K562 (cell line): ENCODE measurements around the gene SMAD1. TPM values are rescaled to one million over a fixed set of nuclear protein-coding genes. Genes with fewer than 3 reads are reported as not detected.

Experiments used
- ATAC-seq: fragments of 200-7000 bp; cut with Tn5 transposase; 3 replicates; pipeline ENCODE4 v1.9.1; 2020; ENCODE audit warnings: moderate library complexity
- BruUV-seq: library from RNA; stranded (reverse); fragments of 400-500 nt; replicated peaks from 2 replicates; lab custom pipeline; 2021; lab: Mats Ljungman, UMichigan
- CTCF ChIA-PET: fragments of 300-600 bp; formaldehyde crosslinking; extraction: SDS; loops from one replicate; lab custom pipeline; 2021; ENCODE audit warnings: low intra/inter-chr PET ratio; lab: Yijun Ruan, JAX
- POLR2A ChIA-PET: fragments of 300-600, 350-650 bp; sonication (Branson Sonifier 250); formaldehyde crosslinking; extraction: SDS; loops from one replicate; lab custom pipeline; 2021; ENCODE audit warnings: antibody characterized with exemption, inconsistent platforms; lab: Yijun Ruan, JAX
- DNase-seq, 4 experiments: peaks; one replicate each; pipeline versions ENCODE4 v3.0.0 to v3.0.0-alpha.2; 2011 to 2018; ENCODE audit warnings: low spot score in 3 of 4, mixed read lengths in 3 of 4; ENCODE audit errors: extremely low read depth in 1 of 4
- FAIRE-seq: peaks from 2 replicates; lab custom pipeline; 2011; peaks lifted over from hg19 to GRCh38; lab: Jason Lieb, UNC
- H2AFZ ChIP-seq: 2 replicates; pipeline ENCODE4 v1.6.0; 2011; ENCODE audit warnings: low read depth, low read length, control low read depth, inconsistent platforms
- H3K27ac ChIP-seq: fragments of 200-600 bp; 3 replicates; pipeline ENCODE4 v1.8.0; 2011; ENCODE audit warnings: low read depth, mild to moderate bottlenecking, control low read depth, inconsistent platforms, low read length, moderate library complexity, mixed read lengths; ENCODE audit errors: extremely low read depth
- H3K27me3 ChIP-seq, 2 experiments: fragments of 300-600 bp in 1 of 2; 2 replicates in 1 of 2; 3 replicates in 1 of 2; pipeline versions ENCODE4 v1.6.0 to v1.8.0; 2011; ENCODE audit warnings: inconsistent platforms in 2 of 2, low read length in 2 of 2, mild to moderate bottlenecking in 1 of 2, mixed read lengths in 1 of 2, moderate library complexity in 1 of 2; ENCODE audit not compliant: control insufficient read depth in 2 of 2, insufficient read depth in 2 of 2
- H3K36me3 ChIP-seq: fragments of 300-600 bp; 3 replicates; pipeline ENCODE4 v1.8.0; 2011; ENCODE audit warnings: mild to moderate bottlenecking, low read length, inconsistent platforms; ENCODE audit not compliant: control insufficient read depth, insufficient read depth
- H3K4me1 ChIP-seq, 2 experiments: fragments of 200-600 bp in 1 of 2; replicated peaks in 1 of 2; 2 replicates in 1 of 2; 3 replicates in 1 of 2; pipeline versions ENCODE4 v1.5.1 to v1.8.0; 2011; ENCODE audit warnings: inconsistent platforms in 2 of 2, low read length in 2 of 2, mild to moderate bottlenecking in 1 of 2, mixed read lengths in 1 of 2, moderate library complexity in 1 of 2; ENCODE audit not compliant: control insufficient read depth in 2 of 2, insufficient read depth in 2 of 2
- H3K4me2 ChIP-seq: 2 replicates; pipeline ENCODE4 v1.6.1; 2011; ENCODE audit warnings: low read length, control low read depth, inconsistent platforms, mixed read lengths; ENCODE audit not compliant: insufficient read depth
- H3K4me3 ChIP-seq: fragments of 200-600 bp; sonication (generic), shearing (Covaris generic); 2 replicates; pipeline ENCODE4 v1.5.1; 2016; ENCODE audit warnings: control low read depth, inconsistent platforms
- H3K79me2 ChIP-seq: fragments of 200-600 bp; 3 replicates; pipeline ENCODE4 v1.8.0; 2011; ENCODE audit warnings: low read length, inconsistent platforms; ENCODE audit not compliant: control insufficient read depth, insufficient read depth
- H3K9ac ChIP-seq, 2 experiments: 2 replicates each; pipeline versions ENCODE4 v1.6.0 to v1.6.1; 2011; ENCODE audit warnings: low read depth in 2 of 2, low read length in 2 of 2, control low read depth in 1 of 2, inconsistent platforms in 1 of 2, mild to moderate bottlenecking in 1 of 2, mixed read lengths in 1 of 2; ENCODE audit not compliant: insufficient read depth in 1 of 2
- H3K9me1 ChIP-seq: one replicate; pipeline ENCODE4 v1.6.0; 2011; ENCODE audit warnings: inconsistent platforms, mild to moderate bottlenecking, low read length, moderate library complexity; ENCODE audit not compliant: control insufficient read depth, insufficient read depth
- H3K9me3 ChIP-seq: replicated peaks from 2 replicates; pipeline ENCODE4 v1.5.1; 2011; ENCODE audit warnings: low read depth, low read length, inconsistent platforms; ENCODE audit not compliant: control insufficient read depth, insufficient read depth
- H4K20me1 ChIP-seq: replicated peaks from 2 replicates; pipeline ENCODE4 v1.6.1; 2011; ENCODE audit warnings: low read length, inconsistent platforms, mixed read lengths; ENCODE audit not compliant: control insufficient read depth, insufficient read depth
- ZNF224 ChIP-seq: sonication (generic); formaldehyde crosslinking; IDR thresholded peaks from 2 replicates; pipeline ENCODE4 v1.8.0; 2022; ENCODE audit warnings: mild to moderate bottlenecking, missing genetic modification reagents
- ZNF583 ChIP-seq: fragments of 250-450 bp; sonication (Bioruptor Pico); IDR thresholded peaks from 2 replicates; pipeline ENCODE4 v1.4.0; 2020
- whole genome bisulfite sequencing: fragments of 100-300 bp; shearing (Covaris generic); methylation state at CpG from one replicate; pipeline ENCODE4 v1.1.6; 2016; ENCODE audit warnings: low coverage, mixed read lengths; ENCODE audit not compliant: insufficient coverage; ENCODE audit errors: missing lambda C conversion rate; 5-methylcytosine and 5-hydroxymethylcytosine counted together
- in situ Hi-C: fragments of 300-500 bp; cut with MboI; formaldehyde crosslinking; loops from 4 replicates; pipeline ENCODE4 v1.15.0; 2018; ENCODE audit warnings: inconsistent platforms, mixed read lengths
- intact Hi-C: fragments of 100-400 bp; cut with micrococcal nuclease; formaldehyde crosslinking; loops from 2 replicates; pipeline ENCODE4 v1.14.2; 2022
- polyA plus RNA-seq, 8 experiments: library from polyadenylated mRNA; depleted of rRNA in 4 of 8; stranded (reverse) in 5 of 8; unstranded in 3 of 8; fragments of >200 nt; fragmentation: Nextera tagmentation in 2 of 8; fragmentation: Illumina TruSeq in 1 of 8; extraction: Ambion mirVana in 2 of 8; extraction: Trizol in 1 of 8; gene quantifications; 2 replicates each; pipeline versions ENCODE4 v1.2.1 to v1.2.3, GENCODE V29; 2011 to 2014; ENCODE audit warnings: inconsistent platforms in 1 of 8, missing spikeins in 1 of 8
- total RNA-seq, 7 experiments: library from RNA; depleted of rRNA in 6 of 7; stranded (reverse); fragments of >200 nt in 6 of 7; fragmentation: Illumina TruSeq in 2 of 7; extraction: Trizol in 2 of 7; gene quantifications; 2 replicates each; pipeline versions ENCODE4 v1.2.1 to v1.2.3, GENCODE V29; 2011 to 2021; ENCODE audit warnings: low replicate concordance in 1 of 7
- TF ChIP-seq, protein P1 (sequence below): fragments of 200-600 bp; sonication (generic); IDR thresholded peaks from one replicate; pipeline ENCODE4 v1.6.1; 2012; ENCODE audit warnings: mild to moderate bottlenecking, low read depth, low read length, inconsistent platforms

The SMAD1 gene
- total and polyA plus RNA-seq, 9 of the 15 experiments (the other 6 are each of a cell fraction or from before 2014, with no cell fraction given), result 0.05 to 0.54 (median 0.21) TPM; not detected in 3

DNA sequence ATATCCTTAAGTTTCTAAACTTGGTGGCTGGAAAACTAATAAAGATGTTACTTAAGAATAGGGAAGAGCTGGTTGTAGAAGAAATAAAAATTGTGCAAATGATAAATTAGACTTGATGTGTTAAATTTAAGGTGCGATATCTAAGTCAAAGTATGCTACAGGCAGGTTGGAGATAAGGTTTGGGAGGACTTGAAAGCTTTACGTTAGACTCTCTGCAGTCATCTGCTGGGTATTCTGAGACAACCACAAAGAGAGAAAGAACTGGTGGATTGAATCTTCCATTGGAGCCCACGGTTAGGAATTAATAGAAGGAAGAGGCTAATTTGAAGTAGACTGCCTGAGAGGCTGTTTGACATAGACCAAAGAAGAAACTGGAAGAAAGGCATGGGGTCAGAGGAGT is 7.9 kb downstream of the SMAD1 start:
- Histone ChIP-seq H3K9ac (no peak overlapping the region), H3K4me1 (no peaks in the 10 kb centered on the region), H4K20me1 (no peaks in the 10 kb centered on the region), H3K9me1 (no peaks in the 10 kb centered on the region), H3K9me3 (no peaks in the 10 kb centered on the region), H3K4me3 (no peak overlapping the region), H2AFZ (no peak overlapping the region), H3K4me2 (no peak overlapping the region), H3K79me2 (no peaks in the 10 kb centered on the region), H3K27me3 (no peaks in the 10 kb centered on the region), H3K36me3 (no peaks in the 10 kb centered on the region), H3K27ac (no peak overlapping the region)
- no TSS peak for BruUV-seq
- FAIRE-seq (no peak), DNase-seq (no peak), ATAC-seq (no peak)
- WGBS, result 0% methylated on average over 3 of the region's 3 CpGs
- ChIA-PET POLR2A (no interaction called here), CTCF (no interaction called here)
- in situ Hi-C loops, result no loop called here
- intact Hi-C loops, result no loop called here
- no peak for TF ChIP-seq ZNF224 (CRISPR knock-in tag)
- TF ChIP-seq ZNF583, result no peak
- TF ChIP-seq, protein P1, sequence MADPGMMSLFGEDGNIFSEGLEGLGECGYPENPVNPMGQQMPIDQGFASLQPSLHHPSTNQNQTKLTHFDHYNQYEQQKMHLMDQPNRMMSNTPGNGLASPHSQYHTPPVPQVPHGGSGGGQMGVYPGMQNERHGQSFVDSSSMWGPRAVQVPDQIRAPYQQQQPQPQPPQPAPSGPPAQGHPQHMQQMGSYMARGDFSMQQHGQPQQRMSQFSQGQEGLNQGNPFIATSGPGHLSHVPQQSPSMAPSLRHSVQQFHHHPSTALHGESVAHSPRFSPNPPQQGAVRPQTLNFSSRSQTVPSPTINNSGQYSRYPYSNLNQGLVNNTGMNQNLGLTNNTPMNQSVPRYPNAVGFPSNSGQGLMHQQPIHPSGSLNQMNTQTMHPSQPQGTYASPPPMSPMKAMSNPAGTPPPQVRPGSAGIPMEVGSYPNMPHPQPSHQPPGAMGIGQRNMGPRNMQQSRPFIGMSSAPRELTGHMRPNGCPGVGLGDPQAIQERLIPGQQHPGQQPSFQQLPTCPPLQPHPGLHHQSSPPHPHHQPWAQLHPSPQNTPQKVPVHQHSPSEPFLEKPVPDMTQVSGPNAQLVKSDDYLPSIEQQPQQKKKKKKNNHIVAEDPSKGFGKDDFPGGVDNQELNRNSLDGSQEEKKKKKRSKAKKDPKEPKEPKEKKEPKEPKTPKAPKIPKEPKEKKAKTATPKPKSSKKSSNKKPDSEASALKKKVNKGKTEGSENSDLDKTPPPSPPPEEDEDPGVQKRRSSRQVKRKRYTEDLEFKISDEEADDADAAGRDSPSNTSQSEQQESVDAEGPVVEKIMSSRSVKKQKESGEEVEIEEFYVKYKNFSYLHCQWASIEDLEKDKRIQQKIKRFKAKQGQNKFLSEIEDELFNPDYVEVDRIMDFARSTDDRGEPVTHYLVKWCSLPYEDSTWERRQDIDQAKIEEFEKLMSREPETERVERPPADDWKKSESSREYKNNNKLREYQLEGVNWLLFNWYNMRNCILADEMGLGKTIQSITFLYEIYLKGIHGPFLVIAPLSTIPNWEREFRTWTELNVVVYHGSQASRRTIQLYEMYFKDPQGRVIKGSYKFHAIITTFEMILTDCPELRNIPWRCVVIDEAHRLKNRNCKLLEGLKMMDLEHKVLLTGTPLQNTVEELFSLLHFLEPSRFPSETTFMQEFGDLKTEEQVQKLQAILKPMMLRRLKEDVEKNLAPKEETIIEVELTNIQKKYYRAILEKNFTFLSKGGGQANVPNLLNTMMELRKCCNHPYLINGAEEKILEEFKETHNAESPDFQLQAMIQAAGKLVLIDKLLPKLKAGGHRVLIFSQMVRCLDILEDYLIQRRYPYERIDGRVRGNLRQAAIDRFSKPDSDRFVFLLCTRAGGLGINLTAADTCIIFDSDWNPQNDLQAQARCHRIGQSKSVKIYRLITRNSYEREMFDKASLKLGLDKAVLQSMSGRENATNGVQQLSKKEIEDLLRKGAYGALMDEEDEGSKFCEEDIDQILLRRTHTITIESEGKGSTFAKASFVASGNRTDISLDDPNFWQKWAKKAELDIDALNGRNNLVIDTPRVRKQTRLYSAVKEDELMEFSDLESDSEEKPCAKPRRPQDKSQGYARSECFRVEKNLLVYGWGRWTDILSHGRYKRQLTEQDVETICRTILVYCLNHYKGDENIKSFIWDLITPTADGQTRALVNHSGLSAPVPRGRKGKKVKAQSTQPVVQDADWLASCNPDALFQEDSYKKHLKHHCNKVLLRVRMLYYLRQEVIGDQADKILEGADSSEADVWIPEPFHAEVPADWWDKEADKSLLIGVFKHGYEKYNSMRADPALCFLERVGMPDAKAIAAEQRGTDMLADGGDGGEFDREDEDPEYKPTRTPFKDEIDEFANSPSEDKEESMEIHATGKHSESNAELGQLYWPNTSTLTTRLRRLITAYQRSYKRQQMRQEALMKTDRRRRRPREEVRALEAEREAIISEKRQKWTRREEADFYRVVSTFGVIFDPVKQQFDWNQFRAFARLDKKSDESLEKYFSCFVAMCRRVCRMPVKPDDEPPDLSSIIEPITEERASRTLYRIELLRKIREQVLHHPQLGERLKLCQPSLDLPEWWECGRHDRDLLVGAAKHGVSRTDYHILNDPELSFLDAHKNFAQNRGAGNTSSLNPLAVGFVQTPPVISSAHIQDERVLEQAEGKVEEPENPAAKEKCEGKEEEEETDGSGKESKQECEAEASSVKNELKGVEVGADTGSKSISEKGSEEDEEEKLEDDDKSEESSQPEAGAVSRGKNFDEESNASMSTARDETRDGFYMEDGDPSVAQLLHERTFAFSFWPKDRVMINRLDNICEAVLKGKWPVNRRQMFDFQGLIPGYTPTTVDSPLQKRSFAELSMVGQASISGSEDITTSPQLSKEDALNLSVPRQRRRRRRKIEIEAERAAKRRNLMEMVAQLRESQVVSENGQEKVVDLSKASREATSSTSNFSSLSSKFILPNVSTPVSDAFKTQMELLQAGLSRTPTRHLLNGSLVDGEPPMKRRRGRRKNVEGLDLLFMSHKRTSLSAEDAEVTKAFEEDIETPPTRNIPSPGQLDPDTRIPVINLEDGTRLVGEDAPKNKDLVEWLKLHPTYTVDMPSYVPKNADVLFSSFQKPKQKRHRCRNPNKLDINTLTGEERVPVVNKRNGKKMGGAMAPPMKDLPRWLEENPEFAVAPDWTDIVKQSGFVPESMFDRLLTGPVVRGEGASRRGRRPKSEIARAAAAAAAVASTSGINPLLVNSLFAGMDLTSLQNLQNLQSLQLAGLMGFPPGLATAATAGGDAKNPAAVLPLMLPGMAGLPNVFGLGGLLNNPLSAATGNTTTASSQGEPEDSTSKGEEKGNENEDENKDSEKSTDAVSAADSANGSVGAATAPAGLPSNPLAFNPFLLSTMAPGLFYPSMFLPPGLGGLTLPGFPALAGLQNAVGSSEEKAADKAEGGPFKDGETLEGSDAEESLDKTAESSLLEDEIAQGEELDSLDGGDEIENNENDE, result no peak
